Mesendoderm (in vitro differentiated cells): Measurements from ENCODE around the gene MSLN.

Experiments
- DNase-seq: peaks from one replicate; pipeline ENCODE4 v3.0.0; 2013
- H2AK5ac ChIP-seq: 2 replicates; pipeline ENCODE4 v1.6.1; 2013; ENCODE audit warnings: low read length, inconsistent platforms
- H2BK120ac ChIP-seq: 2 replicates; pipeline ENCODE4 v1.6.1; 2013; ENCODE audit warnings: low read depth, mild to moderate bottlenecking, low read length, moderate library complexity, mixed read lengths
- H2BK15ac ChIP-seq: replicated peaks from 2 replicates; pipeline ENCODE4 v1.6.1; 2013; ENCODE audit warnings: low read depth, mild to moderate bottlenecking, moderate library complexity
- H2BK5ac ChIP-seq: 2 replicates; pipeline ENCODE4 v1.6.1; 2013; ENCODE audit warnings: low read length, inconsistent platforms
- H3K18ac ChIP-seq: 2 replicates; pipeline ENCODE4 v1.6.1; 2013; ENCODE audit warnings: mild to moderate bottlenecking, low read length, mixed read lengths
- H3K23ac ChIP-seq: one replicate; pipeline ENCODE4 v1.6.1; 2013; ENCODE audit warnings: low read length
- H3K27ac ChIP-seq: 2 replicates; pipeline ENCODE4 v1.5.1; 2013; ENCODE audit warnings: low read depth, mild to moderate bottlenecking, inconsistent platforms, low read length, moderate library complexity
- H3K27me3 ChIP-seq: 2 replicates; pipeline ENCODE4 v1.6.1; 2013; ENCODE audit warnings: low read length, control low read depth, mild to moderate bottlenecking, inconsistent platforms; ENCODE audit not compliant: insufficient read depth, poor library complexity
- H3K36me3 ChIP-seq: 2 replicates; pipeline ENCODE4 v1.6.1; 2013; ENCODE audit warnings: low read length, inconsistent platforms; ENCODE audit not compliant: control insufficient read depth, insufficient read depth
- H3K4ac ChIP-seq: one replicate; pipeline ENCODE4 v1.6.1; 2013; ENCODE audit warnings: low read depth, mild to moderate bottlenecking, low read length, moderate library complexity
- H3K4me1 ChIP-seq: 2 replicates; pipeline ENCODE4 v1.6.1; 2013; ENCODE audit warnings: low read depth, low read length, inconsistent platforms; ENCODE audit not compliant: control insufficient read depth
- H3K4me2 ChIP-seq: 2 replicates; pipeline ENCODE4 v1.6.1; 2013; ENCODE audit warnings: low read length
- H3K4me3 ChIP-seq: 2 replicates; pipeline ENCODE4 v1.5.1; 2013; ENCODE audit warnings: mild to moderate bottlenecking, low read length
- H3K56ac ChIP-seq: one replicate; pipeline ENCODE4 v1.6.1; 2013; ENCODE audit warnings: low read length
- H3K79me1 ChIP-seq: 2 replicates; pipeline ENCODE4 v1.6.1; 2013; ENCODE audit warnings: low read length, inconsistent platforms
- H3K79me2 ChIP-seq: 2 replicates; pipeline ENCODE4 v1.6.1; 2013; ENCODE audit warnings: mild to moderate bottlenecking, low read length; ENCODE audit not compliant: control insufficient read depth, insufficient read depth
- H3K9ac ChIP-seq: 2 replicates; pipeline ENCODE4 v1.6.1; 2013; ENCODE audit warnings: low read length, inconsistent platforms
- H4K5ac ChIP-seq: one replicate; pipeline ENCODE4 v1.6.1; 2013; ENCODE audit warnings: low read length
- H4K8ac ChIP-seq: one replicate; pipeline ENCODE4 v1.6.1; 2013; ENCODE audit warnings: low read depth, mild to moderate bottlenecking, control low read depth, low read length, moderate library complexity
- WGBS: extraction: QIAGEN DNeasy Blood & Tissue Kit; methylation state at CpG from one replicate; pipeline ENCODE4 v1.1.7; 2013; ENCODE audit warnings: low lambda C conversion rate, missing lambda C conversion rate; ENCODE audit not compliant: insufficient coverage; ENCODE audit errors: extremely low coverage; 5-methylcytosine and 5-hydroxymethylcytosine counted together

Gene MSLN

DNA sequence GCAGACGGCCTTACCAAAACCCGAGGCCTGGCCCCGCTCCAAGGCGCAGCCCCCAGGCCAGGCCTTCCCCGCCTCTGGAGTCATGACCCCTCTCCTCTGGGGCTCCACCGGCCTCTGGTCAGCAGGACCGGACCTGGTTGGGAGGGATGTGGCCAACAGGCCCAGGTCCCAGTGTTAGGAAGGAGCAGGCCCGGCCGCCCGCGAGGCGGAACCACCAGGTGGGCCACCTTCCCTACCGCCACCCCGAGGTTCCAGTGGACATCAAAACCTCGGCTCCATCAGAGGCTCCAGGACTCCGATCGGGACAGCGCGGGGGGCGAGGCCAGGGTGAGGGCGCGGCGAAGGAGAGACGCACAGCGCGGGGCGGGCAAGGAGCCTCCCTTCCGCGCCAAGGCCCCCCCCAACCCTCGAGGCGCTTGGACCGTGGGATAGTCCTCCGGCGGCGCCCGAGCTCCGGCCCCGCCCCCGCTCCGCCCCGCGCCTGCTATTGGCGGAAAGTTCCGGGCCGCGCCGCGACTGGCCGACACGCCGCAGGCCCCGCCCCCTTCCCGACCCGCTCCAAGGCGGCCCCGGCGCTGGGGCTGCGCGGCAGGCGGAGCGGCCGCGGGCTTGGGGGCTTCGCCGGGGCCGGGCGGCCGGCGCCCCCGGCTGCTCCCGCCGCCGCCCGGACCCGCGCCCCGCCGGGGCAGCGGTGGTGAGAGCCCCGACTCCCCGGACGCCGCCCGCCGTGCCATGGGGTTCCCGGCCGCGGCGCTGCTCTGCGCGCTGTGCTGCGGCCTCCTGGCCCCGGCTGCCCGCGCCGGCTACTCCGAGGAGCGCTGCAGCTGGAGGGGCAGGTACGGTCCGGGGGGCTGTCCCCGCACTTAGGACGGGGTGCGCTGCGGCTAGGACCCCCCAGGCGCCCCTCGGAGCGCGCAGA is 45.7 kb upstream of the MSLN start, which contains the start of gene METRN:
METRN (plus strand) TSS at position 561 of the 919 bp plus-strand sequence; CDS start at position 733, 172 bp downstream.
- H2BK15ac ChIP-seq, result no peak within 1 kb of the TSS
- H3K4me2 ChIP-seq, result peak within 1 kb of the TSS; percentile 58
- H3K56ac ChIP-seq, result peak within 1 kb of the TSS; percentile 58
- no peak within 1 kb of the TSS for H4K5ac ChIP-seq
- H2BK5ac ChIP-seq, result no peak within 1 kb of the TSS
- H3K4me3 ChIP-seq, result no peak within 1 kb of the TSS
- H3K4ac ChIP-seq, result no peak within 1 kb of the TSS
- no CpG with 5 or more reads among the region's 108 CpGs for WGBS
- H2AK5ac ChIP-seq, result no peak within 1 kb of the TSS
- no peak within 1 kb of the TSS for H3K18ac ChIP-seq
- no peak within 1 kb of the TSS for H3K27ac ChIP-seq
- peaks cover 7% of the 10 kb centered on the region for H3K27me3 ChIP-seq
- peak; percentile 83 for DNase-seq
- H2BK120ac ChIP-seq, result no peak within 1 kb of the TSS
- peak within 1 kb of the TSS; percentile 47 for H3K9ac ChIP-seq
- H3K4me1 ChIP-seq, result no peaks in the 10 kb centered on the region
- H3K23ac ChIP-seq, result no peak within 1 kb of the TSS
- no peaks in the 10 kb centered on the region for H3K79me1 ChIP-seq
- H4K8ac ChIP-seq, result no peak within 1 kb of the TSS
- no peaks in the 10 kb centered on the region for H3K36me3 ChIP-seq
- no peaks in the 10 kb centered on the region for H3K79me2 ChIP-seq

DNA sequence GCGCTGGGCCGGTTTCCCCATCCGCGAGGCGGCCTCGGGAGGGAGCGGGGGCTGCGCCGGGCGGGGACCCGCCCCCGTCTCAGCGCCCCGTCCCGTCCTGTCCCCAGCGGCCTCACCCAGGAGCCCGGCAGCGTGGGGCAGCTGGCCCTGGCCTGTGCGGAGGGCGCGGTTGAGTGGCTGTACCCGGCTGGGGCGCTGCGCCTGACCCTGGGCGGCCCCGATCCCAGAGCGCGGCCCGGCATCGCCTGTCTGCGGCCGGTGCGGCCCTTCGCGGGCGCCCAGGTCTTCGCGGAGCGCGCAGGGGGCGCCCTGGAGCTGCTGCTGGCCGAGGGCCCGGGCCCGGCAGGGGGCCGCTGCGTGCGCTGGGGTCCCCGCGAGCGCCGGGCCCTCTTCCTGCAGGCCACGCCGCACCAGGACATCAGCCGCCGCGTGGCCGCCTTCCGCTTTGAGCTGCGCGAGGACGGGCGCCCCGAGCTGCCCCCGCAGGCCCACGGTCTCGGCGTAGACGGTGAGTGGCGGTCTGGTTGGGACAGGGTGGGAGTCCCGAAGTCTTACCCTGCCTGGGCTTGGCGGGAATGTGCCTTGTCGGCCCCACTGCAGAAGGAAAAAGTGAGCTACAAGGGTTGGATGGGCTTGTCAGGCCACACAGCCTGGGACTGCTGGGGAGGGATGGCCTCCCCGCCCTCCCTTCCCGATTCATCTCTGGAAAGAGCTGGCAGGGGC is 44.9 kb upstream of the MSLN start:
- peak; percentile 30 for DNase-seq
- no peak overlapping the region for H2BK15ac ChIP-seq
- no peaks in the 10 kb centered on the region for H3K79me2 ChIP-seq
- H2AK5ac ChIP-seq, result no peak overlapping the region
- no peak overlapping the region for H3K18ac ChIP-seq
- no peak overlapping the region for H3K4me3 ChIP-seq
- no peak overlapping the region for H3K27ac ChIP-seq
- H2BK120ac ChIP-seq, result no peak overlapping the region
- no peak overlapping the region for H3K4ac ChIP-seq
- peak overlapping the region; percentile 58 for H3K4me2 ChIP-seq
- H2BK5ac ChIP-seq, result no peak overlapping the region
- WGBS, result no CpG with 5 or more reads among the region's 74 CpGs
- peaks cover 4% of the 10 kb centered on the region for H3K4me1 ChIP-seq
- H3K36me3 ChIP-seq, result no peaks in the 10 kb centered on the region
- H4K5ac ChIP-seq, result no peak overlapping the region
- no peaks in the 10 kb centered on the region for H3K79me1 ChIP-seq
- H3K23ac ChIP-seq, result no peak overlapping the region
- peaks cover 7% of the 10 kb centered on the region for H3K27me3 ChIP-seq
- peak overlapping the region; percentile 58 for H3K56ac ChIP-seq
- peak overlapping the region; percentile 47 for H3K9ac ChIP-seq
- no peak overlapping the region for H4K8ac ChIP-seq

DNA sequence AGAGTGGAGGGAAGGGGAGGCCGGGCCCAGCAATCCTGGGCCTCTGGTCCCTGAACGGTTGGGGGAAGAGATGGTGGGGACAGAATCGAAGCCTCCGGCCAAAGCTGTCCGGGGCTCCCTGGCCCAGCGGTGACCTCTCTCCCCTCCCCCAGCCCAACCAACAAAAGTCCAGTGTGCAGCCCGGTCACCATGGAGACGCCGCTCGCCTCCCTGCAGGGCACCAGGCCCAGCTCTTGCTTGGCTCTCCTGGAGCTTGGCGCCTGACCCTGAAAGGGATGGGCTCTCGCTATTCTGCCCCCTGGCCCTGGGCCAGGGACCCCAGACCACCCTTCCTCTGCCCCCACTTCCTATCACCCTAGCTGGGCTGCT is 44.4 kb upstream of the MSLN start:
- Histone ChIP-seq H3K4me3 (no peak overlapping the region), H3K36me3 (no peaks in the 10 kb centered on the region), H3K4me1 (peaks cover 4% of the 10 kb centered on the region), H2AK5ac (no peak overlapping the region), H2BK120ac (no peak overlapping the region), H2BK5ac (no peak overlapping the region), H3K79me1 (no peaks in the 10 kb centered on the region), H4K5ac (no peak overlapping the region), H3K27me3 (peaks cover 7% of the 10 kb centered on the region), H3K56ac (peak overlapping the region; percentile 17), H3K27ac (no peak overlapping the region), H3K79me2 (no peaks in the 10 kb centered on the region), H2BK15ac (no peak overlapping the region), H3K4me2 (no peak overlapping the region), H3K4ac (no peak overlapping the region), H3K18ac (no peak overlapping the region), H3K9ac (no peak overlapping the region), H4K8ac (no peak overlapping the region), H3K23ac (peak overlapping the region; percentile 4)
- peak; percentile 32 for DNase-seq
- no CpG with 5 or more reads among the region's 12 CpGs for WGBS

DNA sequence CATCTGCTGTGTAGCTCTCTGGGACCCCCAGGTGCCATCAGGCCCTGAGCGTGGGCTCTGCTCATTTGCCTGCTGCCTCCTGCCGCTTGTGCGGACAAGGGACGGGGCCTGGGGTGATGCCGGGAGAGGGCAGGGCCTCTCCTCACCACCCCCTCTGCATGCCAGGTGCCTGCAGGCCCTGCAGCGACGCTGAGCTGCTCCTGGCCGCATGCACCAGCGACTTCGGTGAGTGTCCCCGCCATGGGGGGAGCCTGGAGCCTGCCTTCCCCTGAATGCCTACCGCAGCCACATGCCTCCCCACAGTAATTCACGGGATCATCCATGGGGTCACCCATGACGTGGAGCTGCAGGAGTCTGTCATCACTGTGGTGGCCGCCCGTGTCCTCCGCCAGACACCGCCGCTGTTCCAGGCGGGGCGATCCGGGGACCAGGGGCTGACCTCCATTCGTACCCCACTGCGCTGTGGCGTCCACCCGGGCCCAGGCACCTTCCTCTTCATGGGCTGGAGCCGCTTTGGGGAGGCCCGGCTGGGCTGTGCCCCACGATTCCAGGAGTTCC is 43.7 kb upstream of the MSLN start:
- Histone ChIP-seq H4K5ac (no peak overlapping the region), H3K27me3 (peaks cover 7% of the 10 kb centered on the region), H2BK120ac (no peak overlapping the region), H3K9ac (no peak overlapping the region), H3K4me1 (peaks cover 4% of the 10 kb centered on the region), H3K4me2 (no peak overlapping the region), H3K18ac (no peak overlapping the region), H3K56ac (no peak overlapping the region), H3K4ac (no peak overlapping the region), H3K27ac (no peak overlapping the region), H2BK5ac (no peak overlapping the region), H3K36me3 (no peaks in the 10 kb centered on the region), H3K23ac (no peak overlapping the region), H2AK5ac (no peak overlapping the region), H3K79me1 (no peaks in the 10 kb centered on the region), H3K4me3 (no peak overlapping the region), H2BK15ac (no peak overlapping the region), H3K79me2 (no peaks in the 10 kb centered on the region), H4K8ac (no peak overlapping the region)
- WGBS, result no CpG with 5 or more reads among the region's 29 CpGs
- no peak for DNase-seq

DNA sequence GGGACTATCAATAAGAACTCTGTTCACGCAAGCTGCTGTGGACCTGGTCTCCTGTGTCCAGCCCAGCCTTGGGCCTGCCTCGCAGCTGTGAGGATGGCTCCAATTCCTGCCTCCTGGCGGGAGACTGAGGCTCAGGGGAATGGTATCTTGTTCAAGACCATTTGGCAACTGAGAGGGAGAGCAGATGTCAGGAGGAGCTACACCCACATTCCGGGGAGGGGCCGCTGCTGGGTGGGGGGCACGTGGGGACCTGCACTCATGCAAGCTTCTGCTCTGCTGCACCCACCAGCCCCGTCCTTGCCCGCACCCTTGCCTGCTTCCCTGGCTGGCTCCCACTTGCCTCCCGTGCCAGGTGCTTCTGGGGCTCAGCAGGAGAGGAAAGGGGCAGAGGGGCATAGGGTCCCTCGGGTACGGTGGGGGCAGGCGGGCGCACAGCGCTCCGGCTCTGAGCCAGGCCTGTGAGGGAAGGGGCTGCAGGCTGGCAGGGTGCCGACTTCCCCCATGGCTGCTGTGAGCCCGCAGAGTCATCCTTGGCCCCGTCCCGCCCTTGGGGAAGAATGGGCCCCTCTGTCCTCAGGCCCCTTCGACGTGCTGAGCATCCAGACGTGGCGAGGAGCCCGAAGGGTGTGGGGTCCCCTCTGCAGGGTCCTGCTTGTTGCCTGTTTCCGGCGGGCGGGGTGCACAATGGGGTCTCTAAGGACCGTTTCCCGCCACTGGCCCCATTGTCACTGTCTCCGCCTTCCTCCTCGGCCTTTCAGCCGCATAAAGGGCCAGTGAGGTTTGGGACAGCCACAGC is 42.9 kb upstream of the MSLN start:
- Histone ChIP-seq H3K79me1 (no peaks in the 10 kb centered on the region), H3K23ac (no peak overlapping the region), H3K27ac (no peak overlapping the region), H3K79me2 (no peaks in the 10 kb centered on the region), H3K27me3 (peaks cover 7% of the 10 kb centered on the region), H3K4me3 (no peak overlapping the region), H3K4me1 (peaks cover 4% of the 10 kb centered on the region), H2BK15ac (no peak overlapping the region), H2BK120ac (no peak overlapping the region), H4K5ac (no peak overlapping the region), H3K36me3 (no peaks in the 10 kb centered on the region), H3K56ac (no peak overlapping the region), H2BK5ac (no peak overlapping the region), H3K4me2 (no peak overlapping the region), H3K18ac (no peak overlapping the region), H4K8ac (no peak overlapping the region), H2AK5ac (no peak overlapping the region), H3K4ac (no peak overlapping the region), H3K9ac (no peak overlapping the region)
- no peak for DNase-seq
- no CpG with 5 or more reads among the region's 32 CpGs for WGBS
